A549 (cell line): ENCODE measurements around the gene TMEM163. TPM values are rescaled to one million over a fixed set of nuclear protein-coding genes. Genes with fewer than 3 reads are reported as not detected.

Experiments
- ATAC-seq, 2 experiments: fragments of 200-7000 bp in 1 of 2; fragments of >200 bp in 1 of 2; cut with Nextera tagmentation in 1 of 2; cut with Tn5 transposase in 1 of 2; 3 replicates each; pipeline versions ENCODE4 v1.8.0 to v1.9.1; 2018 to 2020; ENCODE audit warnings: mild to moderate bottlenecking in 1 of 2, moderate library complexity in 1 of 2
- CTCF ChIA-PET: fragments of 300-600 bp; sonication (Branson Sonifier 250); formaldehyde crosslinking; extraction: SDS; loops from one replicate; lab custom pipeline; 2021; ENCODE audit warnings: antibody characterized with exemption, inconsistent platforms; lab: Yijun Ruan, JAX
- POLR2A ChIA-PET: fragments of 350-600 bp; formaldehyde crosslinking; extraction: SDS; loops from one replicate; lab custom pipeline; 2021; ENCODE audit warnings: antibody characterized with exemption, inconsistent platforms; lab: Yijun Ruan, JAX
- DNase-seq, 2 experiments: peaks; one replicate each; pipeline versions ENCODE4 v3.0.0 to v3.0.0-alpha.2; 2011 to 2016; ENCODE audit warnings: low read depth in 1 of 2, low spot score in 1 of 2
- FAIRE-seq: peaks from 2 replicates; lab custom pipeline; 2011; peaks lifted over from hg19 to GRCh38; lab: Jason Lieb, UNC
- H3K27ac ChIP-seq, 2 experiments: fragments of >200 bp; sonication (Bioruptor Twin); formaldehyde crosslinking; 3 replicates each; pipeline ENCODE4 v1.5.1; 2016 to 2017
- H3K4me1 ChIP-seq: fragments of >200 bp; sonication (Bioruptor Twin); formaldehyde crosslinking; 3 replicates; pipeline ENCODE4 v1.6.1; 2016
- H3K4me2 ChIP-seq: fragments of >200 bp; sonication (Bioruptor Twin); formaldehyde crosslinking; 3 replicates; pipeline ENCODE4 v1.6.1; 2016
- H3K4me3 ChIP-seq: fragments of >200 bp; sonication (Bioruptor Twin); formaldehyde crosslinking; 3 replicates; pipeline ENCODE4 v1.5.1; 2016
- H3K9me3 ChIP-seq: fragments of >200 bp; sonication (Bioruptor Twin); formaldehyde crosslinking; 3 replicates; pipeline ENCODE4 v1.6.1; 2016
- CBX2 ChIP-seq: fragments of 200-600 bp; sonication (generic); IDR thresholded peaks from 2 replicates; pipeline ENCODE4 v1.6.1; 2016; ENCODE audit warnings: low read depth, mild to moderate bottlenecking, borderline replicate concordance
- CEBPB ChIP-seq, 2 experiments: fragments of >200 bp in 1 of 2; sonication (Bioruptor Twin) in 1 of 2; formaldehyde crosslinking in 1 of 2; IDR thresholded peaks; 2 replicates each; pipeline ENCODE4 v1.6.1; 2012 to 2016
- EHF ChIP-seq: fragments of 250-450 bp; sonication (Bioruptor Pico); IDR thresholded peaks from 2 replicates; pipeline ENCODE4 v1.5.0; 2020; ENCODE audit warnings: mild to moderate bottlenecking
- ESRRA ChIP-seq: fragments of 150-350 bp; IDR thresholded peaks from 2 replicates; pipeline ENCODE4 v1.6.1; 2014; ENCODE audit warnings: mild to moderate bottlenecking, low read length, borderline replicate concordance
- FOSB ChIP-seq: fragments of 250-450 bp; sonication (Bioruptor Pico); IDR thresholded peaks from 2 replicates; pipeline ENCODE4 v1.5.0; 2020; ENCODE audit warnings: mild to moderate bottlenecking, moderate library complexity
- GATA3 ChIP-seq: IDR thresholded peaks from 2 replicates; pipeline ENCODE4 v1.6.1; 2012; ENCODE audit warnings: borderline replicate concordance
- JUNB ChIP-seq: fragments of >200 bp; sonication (Bioruptor Twin); formaldehyde crosslinking; IDR thresholded peaks from 2 replicates; pipeline ENCODE4 v1.6.1; 2016
- KDM5A ChIP-seq: fragments of 200-600 bp; sonication (generic); IDR thresholded peaks from 2 replicates; pipeline ENCODE4 v1.6.1; 2016; ENCODE audit warnings: antibody characterized with exemption, mild to moderate bottlenecking
- MAFK ChIP-seq: fragments of 450-650 bp; IDR thresholded peaks from 2 replicates; pipeline ENCODE4 v1.6.1; 2014; ENCODE audit not compliant: partially characterized antibody
- MAX ChIP-seq: IDR thresholded peaks from 2 replicates; pipeline ENCODE4 v1.6.1; 2012
- MYC ChIP-seq: IDR thresholded peaks from 2 replicates; pipeline ENCODE4 v1.6.1; 2012; ENCODE audit warnings: mild to moderate bottlenecking, inconsistent platforms, low read length, improper control_type of control experiment, borderline replicate concordance
- NR3C1 ChIP-seq: fragments of >200 bp; sonication (Bioruptor Twin); formaldehyde crosslinking; IDR thresholded peaks from 3 replicates; pipeline ENCODE4 v1.6.1; 2017
- PHF8 ChIP-seq: fragments of 200-600 bp; sonication (generic); IDR thresholded peaks from 2 replicates; pipeline ENCODE4 v1.6.1; 2016; ENCODE audit warnings: low read depth, mild to moderate bottlenecking, antibody characterized with exemption, moderate library complexity, borderline replicate concordance
- POLR2AphosphoS2 ChIP-seq: conservative IDR thresholded peaks from 2 replicates; pipeline ENCODE4 v1.6.1; 2012; ENCODE audit warnings: low read length, improper control_type of control experiment, inconsistent platforms
- SMC3 ChIP-seq: fragments of >200 bp; sonication (Bioruptor Twin); formaldehyde crosslinking; IDR thresholded peaks from 3 replicates; pipeline ENCODE4 v1.6.1; 2018; ENCODE audit warnings: inconsistent platforms
- TFCP2L1 ChIP-seq: fragments of 250-450 bp; sonication (Bioruptor Pico); IDR thresholded peaks from 2 replicates; pipeline ENCODE4 v1.5.0; 2021; ENCODE audit warnings: mild to moderate bottlenecking
- TP53 ChIP-seq: fragments of 250-450 bp; sonication (Bioruptor Pico); IDR thresholded peaks from 2 replicates; pipeline ENCODE4 v1.5.0; 2021; ENCODE audit warnings: mild to moderate bottlenecking, moderate library complexity
- ZFP36 ChIP-seq: fragments of 450-650 bp; IDR thresholded peaks from 2 replicates; pipeline ENCODE4 v1.6.1; 2014; ENCODE audit warnings: borderline replicate concordance; ENCODE audit not compliant: partially characterized antibody
- WGBS: methylation state at CpG from one replicate; pipeline ENCODE4 v1.1.6; 2017; ENCODE audit errors: missing lambda C conversion rate; 5-methylcytosine and 5-hydroxymethylcytosine counted together
- polyA plus RNA-seq, 4 experiments: library from polyadenylated mRNA; depleted of rRNA in 3 of 4; stranded (reverse); fragments of >200 nt; fragmentation: RNase III in 1 of 4; extraction: RNeasy Plus Mini Kit Qiagen cat#74134 plus additional on column Dnase treatment in 1 of 4; gene quantifications; 2 replicates in 3 of 4; 3 replicates in 1 of 4; pipeline ENCODE4 v1.2.3, GENCODE V29; 2011 to 2017
- TF ChIP-seq, protein P1 (sequence below): fragments of 200-600 bp; sonication (generic); IDR thresholded peaks from 2 replicates; pipeline ENCODE4 v1.6.1; 2016; ENCODE audit warnings: antibody characterized with exemption, mild to moderate bottlenecking, moderate library complexity
- TF ChIP-seq, protein P2 (sequence below): fragments of >200 bp; sonication (Bioruptor Twin); formaldehyde crosslinking; IDR thresholded peaks from 3 replicates; pipeline ENCODE4 v1.5.1; 2016

The TMEM163 gene
- polyA plus RNA-seq, 2 of the 4 experiments (the other 2 are of a cell fraction): not detected

DNA sequence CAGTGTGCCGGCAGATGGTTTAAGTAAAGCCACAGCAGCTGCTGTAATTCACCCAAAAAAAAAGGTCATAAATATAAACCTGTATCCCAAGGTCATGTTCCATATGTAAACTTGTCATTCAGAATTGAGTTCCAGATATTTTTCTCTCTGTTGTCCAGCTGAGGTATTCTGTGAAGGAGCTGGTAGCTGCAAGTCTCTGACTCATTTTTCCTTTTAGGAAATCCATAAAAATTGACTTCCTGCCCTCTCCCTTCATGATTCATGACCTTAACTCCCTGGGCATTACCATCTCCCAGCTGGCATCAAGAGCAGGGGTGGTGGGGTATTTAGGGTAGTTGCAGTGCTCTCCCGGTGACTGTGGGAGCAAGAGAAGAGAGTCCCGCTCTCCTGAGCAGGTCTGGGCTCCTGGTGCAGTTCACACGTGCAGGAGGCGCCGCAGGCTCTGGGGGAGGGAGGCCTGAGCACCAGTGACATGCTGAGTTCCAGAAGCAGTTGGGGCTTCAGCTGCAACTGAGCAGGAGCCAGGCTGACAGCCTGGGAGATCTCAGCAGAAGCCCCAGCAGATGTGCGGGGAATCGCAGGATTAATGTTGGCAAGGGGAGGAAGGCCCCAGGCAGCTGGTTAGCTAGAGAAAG, 272.3 kb downstream of the TMEM163 start:
- no peak for ATAC-seq
- Histone ChIP-seq H3K4me2 (no peak overlapping the region), H3K4me3 (no peak overlapping the region), H3K4me1 (no peaks in the 10 kb centered on the region; the same call in 2 of the 3 replicates), H3K27ac (no peak overlapping the region), H3K9me3 (no peaks in the 10 kb centered on the region)
- 97% methylated on average over 5 of the region's 8 CpGs for WGBS
- POLR2A ChIA-PET: no interaction called here
- CTCF ChIA-PET: interaction anchor here (1.2 to 1.3 kb wide), 2 partner anchors 8 to 12 kb away, joined by 3 read pairs; no protein-coding TSS in a partner anchor
- TF ChIP-seq TFCP2L1 (CRISPR knock-in tag) (no peak), PHF8 (no peak), EHF (CRISPR knock-in tag) (no peak), NR3C1 (no peak), CBX2 (no peak), SMC3 (no peak), GATA3 (no peak), ZFP36 (no peak), MAFK (no peak), MYC (no peak), KDM5A (no peak), FOSB (CRISPR knock-in tag) (no peak)
- TF ChIP-seq, protein P1, sequence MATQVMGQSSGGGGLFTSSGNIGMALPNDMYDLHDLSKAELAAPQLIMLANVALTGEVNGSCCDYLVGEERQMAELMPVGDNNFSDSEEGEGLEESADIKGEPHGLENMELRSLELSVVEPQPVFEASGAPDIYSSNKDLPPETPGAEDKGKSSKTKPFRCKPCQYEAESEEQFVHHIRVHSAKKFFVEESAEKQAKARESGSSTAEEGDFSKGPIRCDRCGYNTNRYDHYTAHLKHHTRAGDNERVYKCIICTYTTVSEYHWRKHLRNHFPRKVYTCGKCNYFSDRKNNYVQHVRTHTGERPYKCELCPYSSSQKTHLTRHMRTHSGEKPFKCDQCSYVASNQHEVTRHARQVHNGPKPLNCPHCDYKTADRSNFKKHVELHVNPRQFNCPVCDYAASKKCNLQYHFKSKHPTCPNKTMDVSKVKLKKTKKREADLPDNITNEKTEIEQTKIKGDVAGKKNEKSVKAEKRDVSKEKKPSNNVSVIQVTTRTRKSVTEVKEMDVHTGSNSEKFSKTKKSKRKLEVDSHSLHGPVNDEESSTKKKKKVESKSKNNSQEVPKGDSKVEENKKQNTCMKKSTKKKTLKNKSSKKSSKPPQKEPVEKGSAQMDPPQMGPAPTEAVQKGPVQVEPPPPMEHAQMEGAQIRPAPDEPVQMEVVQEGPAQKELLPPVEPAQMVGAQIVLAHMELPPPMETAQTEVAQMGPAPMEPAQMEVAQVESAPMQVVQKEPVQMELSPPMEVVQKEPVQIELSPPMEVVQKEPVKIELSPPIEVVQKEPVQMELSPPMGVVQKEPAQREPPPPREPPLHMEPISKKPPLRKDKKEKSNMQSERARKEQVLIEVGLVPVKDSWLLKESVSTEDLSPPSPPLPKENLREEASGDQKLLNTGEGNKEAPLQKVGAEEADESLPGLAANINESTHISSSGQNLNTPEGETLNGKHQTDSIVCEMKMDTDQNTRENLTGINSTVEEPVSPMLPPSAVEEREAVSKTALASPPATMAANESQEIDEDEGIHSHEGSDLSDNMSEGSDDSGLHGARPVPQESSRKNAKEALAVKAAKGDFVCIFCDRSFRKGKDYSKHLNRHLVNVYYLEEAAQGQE: no peak
- no peak for FAIRE-seq
- no peak for DNase-seq

GRCh38 chr2:134445985-134446382, 272.8 kb downstream of the TMEM163 start:
- Histone ChIP-seq H3K4me1 (no peaks in the 10 kb centered on the region; the same call in 2 of the 3 replicates), H3K27ac (no peak overlapping the region), H3K4me3 (no peak overlapping the region), H3K9me3 (no peaks in the 10 kb centered on the region), H3K4me2 (no peak overlapping the region)
- DNase-seq (no peak), ATAC-seq (no peak), FAIRE-seq (no peak)
- CTCF ChIA-PET: interaction anchor here (1.2 to 2.0 kb wide), 3 partner anchors 9 to 14 kb away, joined by 3 to 4 read pairs (median 3); no protein-coding TSS in a partner anchor
- POLR2A ChIA-PET: no interaction called here
- 92% methylated on average over 5 of the region's 11 CpGs for WGBS
- no peak for TF ChIP-seq EHF (CRISPR knock-in tag)
- no peak for TF ChIP-seq POLR2AphosphoS2
- no peak for TF ChIP-seq CEBPB (IDR thresholded peaks at IDR 0.05)
- no peak for TF ChIP-seq MAX
- TF ChIP-seq JUNB: no peak
- no peak for TF ChIP-seq TP53 (CRISPR knock-in tag)
- TF ChIP-seq ESRRA: no peak
- TF ChIP-seq PHF8: no peak
- TF ChIP-seq, protein P2, sequence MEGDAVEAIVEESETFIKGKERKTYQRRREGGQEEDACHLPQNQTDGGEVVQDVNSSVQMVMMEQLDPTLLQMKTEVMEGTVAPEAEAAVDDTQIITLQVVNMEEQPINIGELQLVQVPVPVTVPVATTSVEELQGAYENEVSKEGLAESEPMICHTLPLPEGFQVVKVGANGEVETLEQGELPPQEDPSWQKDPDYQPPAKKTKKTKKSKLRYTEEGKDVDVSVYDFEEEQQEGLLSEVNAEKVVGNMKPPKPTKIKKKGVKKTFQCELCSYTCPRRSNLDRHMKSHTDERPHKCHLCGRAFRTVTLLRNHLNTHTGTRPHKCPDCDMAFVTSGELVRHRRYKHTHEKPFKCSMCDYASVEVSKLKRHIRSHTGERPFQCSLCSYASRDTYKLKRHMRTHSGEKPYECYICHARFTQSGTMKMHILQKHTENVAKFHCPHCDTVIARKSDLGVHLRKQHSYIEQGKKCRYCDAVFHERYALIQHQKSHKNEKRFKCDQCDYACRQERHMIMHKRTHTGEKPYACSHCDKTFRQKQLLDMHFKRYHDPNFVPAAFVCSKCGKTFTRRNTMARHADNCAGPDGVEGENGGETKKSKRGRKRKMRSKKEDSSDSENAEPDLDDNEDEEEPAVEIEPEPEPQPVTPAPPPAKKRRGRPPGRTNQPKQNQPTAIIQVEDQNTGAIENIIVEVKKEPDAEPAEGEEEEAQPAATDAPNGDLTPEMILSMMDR: no peak
